Mesenchymal stem cell (in vitro differentiated cells and primary cell): ENCODE results near the gene MICOS13.

Experiments used
- DNase-seq: peaks from one replicate; pipeline ENCODE4 v3.0.0-alpha.2; 2013
- H2AFZ ChIP-seq: one replicate; pipeline ENCODE4 v1.6.1; 2013; ENCODE audit warnings: low read depth, mild to moderate bottlenecking, control low read depth, inconsistent platforms, low read length, moderate library complexity
- H2AK5ac ChIP-seq: 2 replicates; pipeline ENCODE4 v1.6.1; 2013; ENCODE audit warnings: low read length, moderate library complexity, mild to moderate bottlenecking, inconsistent platforms; ENCODE audit not compliant: severe bottlenecking
- H2BK120ac ChIP-seq: one replicate; pipeline ENCODE4 v1.6.1; 2013; ENCODE audit warnings: low read depth, mild to moderate bottlenecking, inconsistent platforms, low read length, moderate library complexity
- H2BK12ac ChIP-seq, 2 experiments: one replicate each; pipeline ENCODE4 v1.6.1; 2013; ENCODE audit warnings: inconsistent platforms in 2 of 2, low read length in 2 of 2, mild to moderate bottlenecking in 2 of 2, moderate library complexity in 2 of 2, control low read depth in 1 of 2
- H2BK15ac ChIP-seq: one replicate; pipeline ENCODE4 v1.6.1; 2013; ENCODE audit warnings: mild to moderate bottlenecking, low read depth, inconsistent platforms; ENCODE audit not compliant: poor library complexity, severe bottlenecking
- H2BK5ac ChIP-seq: 2 replicates; pipeline ENCODE4 v1.6.1; 2013; ENCODE audit warnings: low read depth, mild to moderate bottlenecking, low read length, control low read depth, inconsistent platforms; ENCODE audit not compliant: poor library complexity, severe bottlenecking
- H3K14ac ChIP-seq, 2 experiments: one replicate each; pipeline ENCODE4 v1.6.1; 2013; ENCODE audit warnings: inconsistent platforms in 2 of 2, low read length in 2 of 2, control low read depth in 1 of 2, mild to moderate bottlenecking in 1 of 2, moderate library complexity in 1 of 2
- H3K18ac ChIP-seq, 2 experiments: one replicate each; pipeline ENCODE4 v1.6.1; 2013; ENCODE audit warnings: inconsistent platforms in 2 of 2, low read length in 2 of 2, control low read depth in 1 of 2, low read depth in 1 of 2, mild to moderate bottlenecking in 1 of 2
- H3K23ac ChIP-seq, 2 experiments: one replicate each; pipeline ENCODE4 v1.6.1; 2013; ENCODE audit warnings: inconsistent platforms in 2 of 2, low read length in 2 of 2, mild to moderate bottlenecking in 2 of 2, moderate library complexity in 2 of 2, control low read depth in 1 of 2
- H3K27ac ChIP-seq: 2 replicates; pipeline ENCODE4 v1.5.1; 2013; ENCODE audit warnings: mild to moderate bottlenecking, moderate library complexity, low read length, control low read depth, inconsistent platforms; ENCODE audit not compliant: poor library complexity, severe bottlenecking
- H3K27me3 ChIP-seq, 2 experiments: 2 replicates each; pipeline versions ENCODE4 v1.6.1 to v1.7.0; 2013; ENCODE audit warnings: low read length in 2 of 2, mild to moderate bottlenecking in 2 of 2, moderate library complexity in 2 of 2, control low read depth in 1 of 2, inconsistent platforms in 1 of 2; ENCODE audit not compliant: control insufficient read depth in 1 of 2, insufficient read depth in 1 of 2
- H3K36me3 ChIP-seq, 2 experiments: 2 replicates each; pipeline versions ENCODE4 v1.6.1 to v1.7.0; 2013; ENCODE audit warnings: low read length in 2 of 2, control low read depth in 1 of 2, inconsistent platforms in 1 of 2, low read depth in 1 of 2, mild to moderate bottlenecking in 1 of 2; ENCODE audit not compliant: insufficient read depth in 2 of 2, control insufficient read depth in 1 of 2
- H3K4ac ChIP-seq, 2 experiments: one replicate each; pipeline ENCODE4 v1.6.1; 2013; ENCODE audit warnings: inconsistent platforms in 2 of 2, low read length in 2 of 2, mild to moderate bottlenecking in 2 of 2, moderate library complexity in 2 of 2, control low read depth in 1 of 2, low read depth in 1 of 2
- H3K4me1 ChIP-seq: 2 replicates; pipeline ENCODE4 v1.6.1; 2013; ENCODE audit warnings: low read depth, low read length, control low read depth; ENCODE audit not compliant: control insufficient read depth, insufficient read depth
- H3K4me2 ChIP-seq: 2 replicates; pipeline ENCODE4 v1.6.1; 2013; ENCODE audit warnings: low read length, mild to moderate bottlenecking, inconsistent platforms; ENCODE audit not compliant: poor library complexity, severe bottlenecking
- H3K4me3 ChIP-seq, 2 experiments: 2 replicates each; pipeline versions ENCODE4 v1.5.1 to v1.7.0; 2013; ENCODE audit warnings: low read length in 2 of 2, mild to moderate bottlenecking in 2 of 2, control low read depth in 1 of 2, low read depth in 1 of 2; ENCODE audit not compliant: insufficient read depth in 1 of 2
- H3K79me1 ChIP-seq: replicated peaks from 2 replicates; pipeline ENCODE4 v1.6.1; 2013; ENCODE audit warnings: mild to moderate bottlenecking, control low read depth, low read length, inconsistent platforms; ENCODE audit not compliant: poor library complexity, severe bottlenecking
- H3K9ac ChIP-seq: 2 replicates; pipeline ENCODE4 v1.7.0; 2013; ENCODE audit warnings: mild to moderate bottlenecking, low read length, moderate library complexity
- H3K9me3 ChIP-seq: 2 replicates; pipeline ENCODE4 v1.7.0; 2013; ENCODE audit warnings: mild to moderate bottlenecking, low read length; ENCODE audit not compliant: control insufficient read depth
- H4K8ac ChIP-seq: one replicate; pipeline ENCODE4 v1.6.1; 2013; ENCODE audit warnings: inconsistent platforms, mild to moderate bottlenecking, low read length, moderate library complexity
- H4K91ac ChIP-seq: one replicate; pipeline ENCODE4 v1.6.1; 2013; ENCODE audit warnings: mild to moderate bottlenecking, low read length, inconsistent platforms
- WGBS: methylation state at CpG from one replicate; pipeline ENCODE4 v1.1.7; 2013; ENCODE audit warnings: mixed read lengths; 5-methylcytosine and 5-hydroxymethylcytosine counted together

The MICOS13 gene

GRCh38 chr19:5673752-5674151 is 6.6 kb downstream of the MICOS13 start:
- no peak overlapping the region for H2BK5ac ChIP-seq
- DNase-seq, result no peak
- 100% methylated on average over 1 of the region's 1 CpG for WGBS

GRCh38 chr19:5672708-5673459 is 7.4 kb downstream of the MICOS13 start:
- 97% methylated on average over 13 of the region's 13 CpGs for WGBS
- Histone ChIP-seq H3K4me3 (no peak overlapping the region), H3K36me3 (peaks cover 31 to 54% of the 10 kb centered on the region in 2 experiments), H3K9ac (no peak overlapping the region), H3K79me1 (peaks cover 12% of the 10 kb centered on the region), H2BK120ac (no peak overlapping the region), H2BK5ac (no peak overlapping the region), H2AFZ (no peak overlapping the region), H3K4ac (no peak overlapping the region), H3K27ac (no peak overlapping the region), H3K27me3 (no peaks in the 10 kb centered on the region), H3K4me2 (no peak overlapping the region), H2BK15ac (no peak overlapping the region), H2AK5ac (no peak overlapping the region), H3K14ac (no peak overlapping the region), H3K23ac (no peak overlapping the region), H3K18ac (no peak overlapping the region), H4K8ac (no peak overlapping the region), H2BK12ac (no peak overlapping the region), H4K91ac (no peak overlapping the region), H3K9me3 (no peaks in the 10 kb centered on the region), H3K4me1 (peaks cover 4% of the 10 kb centered on the region)
- DNase-seq, result no peak

More at GRCh38 chr19:5673752-5674151, 6.6 kb downstream of the MICOS13 start:
- Histone ChIP-seq H3K79me1 (peaks cover 15% of the 10 kb centered on the region), H2BK15ac (no peak overlapping the region), H3K4me3 (no peak overlapping the region), H3K14ac (no peak overlapping the region), H2BK12ac (no peak overlapping the region), H3K27ac (no peak overlapping the region), H3K4me1 (peaks cover 1% of the 10 kb centered on the region), H2AK5ac (no peak overlapping the region), H3K27me3 (no peaks in the 10 kb centered on the region), H3K36me3 (peaks cover 28 to 54% of the 10 kb centered on the region in 2 experiments), H2AFZ (no peak overlapping the region), H3K23ac (no peak overlapping the region), H2BK120ac (no peak overlapping the region), H3K9me3 (no peaks in the 10 kb centered on the region), H4K8ac (no peak overlapping the region), H3K4ac (no peak overlapping the region), H4K91ac (no peak overlapping the region), H3K4me2 (no peak overlapping the region), H3K9ac (no peak overlapping the region), H3K18ac (no peak overlapping the region)

GRCh38 chr19:5671600-5671999 is 8.7 kb downstream of the MICOS13 start:
- peaks cover 42 to 54% of the 10 kb centered on the region in 2 experiments for H3K36me3 ChIP-seq
- peaks cover 12% of the 10 kb centered on the region for H3K4me1 ChIP-seq
- H2BK120ac ChIP-seq, result no peak overlapping the region
- no peak overlapping the region for H2BK12ac ChIP-seq
- H3K23ac ChIP-seq, result no peak overlapping the region
- DNase-seq, result no peak
- H3K18ac ChIP-seq, result no peak overlapping the region
- peak overlapping the region; percentile 65 for H4K91ac ChIP-seq
- H3K4me2 ChIP-seq, result no peak overlapping the region
- 98% methylated on average over 7 of the region's 7 CpGs for WGBS
- no peak overlapping the region for H2AK5ac ChIP-seq
- no peak overlapping the region for H3K4me3 ChIP-seq
- no peak overlapping the region for H3K27ac ChIP-seq
- no peak overlapping the region for H3K9ac ChIP-seq
- H3K4ac ChIP-seq, result no peak overlapping the region
- no peak overlapping the region for H2AFZ ChIP-seq
- H3K9me3 ChIP-seq, result no peaks in the 10 kb centered on the region
- H3K27me3 ChIP-seq, result no peaks in the 10 kb centered on the region
- peaks cover 21% of the 10 kb centered on the region for H3K79me1 ChIP-seq
- H3K14ac ChIP-seq, result no peak overlapping the region
- no peak overlapping the region for H2BK15ac ChIP-seq
- H2BK5ac ChIP-seq, result no peak overlapping the region
- H4K8ac ChIP-seq, result no peak overlapping the region

GRCh38 chr19:5669212-5669611 is 11.1 kb downstream of the MICOS13 start:
- 95% methylated on average over 11 of the region's 11 CpGs for WGBS
- no peak overlapping the region for H3K9ac ChIP-seq
- H2BK15ac ChIP-seq, result no peak overlapping the region
- no peaks in the 10 kb centered on the region for H3K9me3 ChIP-seq
- DNase-seq, result no peak
- no peak overlapping the region for H2BK120ac ChIP-seq
- H3K36me3 ChIP-seq, result peaks cover 66 to 67% of the 10 kb centered on the region in 2 experiments
- no peak overlapping the region for H3K27ac ChIP-seq
- no peak overlapping the region for H3K4me3 ChIP-seq
- H3K79me1 ChIP-seq, result peaks cover 25% of the 10 kb centered on the region
- no peak overlapping the region for H2AFZ ChIP-seq
- no peak overlapping the region for H3K18ac ChIP-seq
- no peak overlapping the region for H4K91ac ChIP-seq
- H3K4me2 ChIP-seq, result no peak overlapping the region
- H3K23ac ChIP-seq, result no peak overlapping the region
- H2BK5ac ChIP-seq, result no peak overlapping the region
- no peaks in the 10 kb centered on the region for H3K27me3 ChIP-seq
- no peak overlapping the region for H3K14ac ChIP-seq
- H3K4ac ChIP-seq, result no peak overlapping the region
- no peak overlapping the region for H2AK5ac ChIP-seq
- peaks cover 15% of the 10 kb centered on the region for H3K4me1 ChIP-seq
- no peak overlapping the region for H2BK12ac ChIP-seq
- H4K8ac ChIP-seq, result no peak overlapping the region
